Caco-2 (cell line): ENCODE data around the gene ECM2. TPM values are rescaled to one million over a fixed set of nuclear protein-coding genes. Genes with fewer than 3 reads are reported as not detected.

Experiments used
- BruUV-seq: library from RNA; stranded (reverse); fragments of 400-500 nt; replicated peaks from 2 replicates; lab custom pipeline; 2021; lab: Mats Ljungman, UMichigan
- CTCF ChIA-PET: fragments of 300-600 bp; sonication (Branson Sonifier 250); formaldehyde crosslinking; loops from one replicate; lab custom pipeline; 2022; ENCODE audit warnings: antibody characterized with exemption; lab: Charles Lee
- POLR2A ChIA-PET: fragments of 300-600 bp; sonication (Branson Sonifier 250); formaldehyde crosslinking; loops from one replicate; lab custom pipeline; 2022; ENCODE audit warnings: antibody characterized with exemption; lab: Charles Lee
- DNase-seq, 2 experiments: peaks; one replicate each; pipeline versions ENCODE4 v3.0.0 to v3.0.0-alpha.2; 2020 to 2022
- H3K27me3 ChIP-seq: replicated peaks from 2 replicates; pipeline ENCODE4 v1.6.0; 2011; ENCODE audit warnings: low read length; ENCODE audit not compliant: control insufficient read depth, insufficient read depth
- H3K36me3 ChIP-seq: 2 replicates; pipeline ENCODE4 v1.5.1; 2011; ENCODE audit warnings: low read length; ENCODE audit not compliant: control insufficient read depth, insufficient read depth
- H3K4me1 ChIP-seq: fragments of 250-450 bp; sonication (Bioruptor Pico); 2 replicates; pipeline ENCODE4 v1.5.1; 2020; ENCODE audit warnings: mild to moderate bottlenecking
- H3K4me3 ChIP-seq: 2 replicates; pipeline ENCODE4 v1.5.1; 2011; ENCODE audit warnings: low read depth, mild to moderate bottlenecking, control low read depth, low read length
- H3K9me3 ChIP-seq: fragments of 250-450 bp; sonication (Bioruptor Pico); 2 replicates; pipeline ENCODE4 v1.5.1; 2020; ENCODE audit warnings: mild to moderate bottlenecking, moderate library complexity
- H3K27ac Mint-ChIP-seq: one replicate; pipeline ENCODE4 v1.8.0; 2022; ENCODE audit warnings: mixed read lengths; ENCODE audit not compliant: unreplicated experiment
- H3K27me3 Mint-ChIP-seq: one replicate; pipeline ENCODE4 v1.8.0; 2022; ENCODE audit warnings: mixed read lengths; ENCODE audit not compliant: insufficient read depth, unreplicated experiment
- H3K36me3 Mint-ChIP-seq: one replicate; pipeline ENCODE4 v1.8.0; 2022; ENCODE audit warnings: mild to moderate bottlenecking, mixed read lengths; ENCODE audit not compliant: insufficient read depth, unreplicated experiment
- H3K4me1 Mint-ChIP-seq: one replicate; pipeline ENCODE4 v1.8.0; 2022; ENCODE audit warnings: low read depth, mixed read lengths; ENCODE audit not compliant: unreplicated experiment
- H3K4me3 Mint-ChIP-seq: one replicate; pipeline ENCODE4 v1.8.0; 2022; ENCODE audit warnings: mild to moderate bottlenecking, moderate library complexity, mixed read lengths; ENCODE audit not compliant: unreplicated experiment
- H3K9me3 Mint-ChIP-seq: one replicate; pipeline ENCODE4 v1.8.0; 2022; ENCODE audit warnings: mixed read lengths; ENCODE audit not compliant: unreplicated experiment
- intact Hi-C: fragments of 100-400 bp; cut with micrococcal nuclease; formaldehyde crosslinking; loops from one replicate; pipeline ENCODE4 v1.10.0; 2022; ENCODE audit not compliant: unreplicated experiment
- total RNA-seq: library from RNA; stranded (reverse); gene quantifications from 2 replicates; pipeline ENCODE4 v1.2.3, GENCODE V29; 2022
- TF ChIP-seq, protein P1 (sequence below), 2 experiments: fragments of 200-600 bp in 1 of 2; IDR thresholded peaks; 1 replicate in 1 of 2; 2 replicates in 1 of 2; pipeline versions ENCODE4 v1.5.1 to v1.8.0; 2011 to 2022; ENCODE audit warnings: antibody characterized with exemption in 1 of 2, control low read depth in 1 of 2, inconsistent platforms in 1 of 2, low read depth in 1 of 2, low read length in 1 of 2, mild to moderate bottlenecking in 1 of 2, moderate library complexity in 1 of 2; ENCODE audit not compliant: insufficient read depth in 1 of 2, severe bottlenecking in 1 of 2, unreplicated experiment in 1 of 2

The ECM2 gene
- total RNA-seq, 1 experiment from 2014 or later, result not detected

DNA sequence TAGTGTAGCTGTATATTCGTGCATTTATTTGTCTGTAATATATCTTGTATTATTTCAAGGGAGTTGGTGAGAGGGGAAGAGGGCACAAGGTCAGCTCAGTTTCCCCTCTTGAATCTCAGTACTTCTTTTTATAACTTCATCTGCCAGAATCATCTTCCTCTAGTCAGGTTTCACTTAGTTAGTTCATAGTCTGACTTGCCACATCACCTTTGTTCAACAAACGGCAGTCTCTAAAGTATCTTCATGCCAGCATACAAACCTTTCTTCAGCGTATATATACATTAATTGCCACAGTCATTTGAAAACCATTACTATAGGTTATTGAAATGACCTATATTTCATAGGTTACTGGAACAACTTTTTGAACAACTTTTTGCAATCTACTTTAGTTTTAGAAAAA is 1.6 kb downstream of the ECM2 start:
- TF ChIP-seq, protein P1, sequence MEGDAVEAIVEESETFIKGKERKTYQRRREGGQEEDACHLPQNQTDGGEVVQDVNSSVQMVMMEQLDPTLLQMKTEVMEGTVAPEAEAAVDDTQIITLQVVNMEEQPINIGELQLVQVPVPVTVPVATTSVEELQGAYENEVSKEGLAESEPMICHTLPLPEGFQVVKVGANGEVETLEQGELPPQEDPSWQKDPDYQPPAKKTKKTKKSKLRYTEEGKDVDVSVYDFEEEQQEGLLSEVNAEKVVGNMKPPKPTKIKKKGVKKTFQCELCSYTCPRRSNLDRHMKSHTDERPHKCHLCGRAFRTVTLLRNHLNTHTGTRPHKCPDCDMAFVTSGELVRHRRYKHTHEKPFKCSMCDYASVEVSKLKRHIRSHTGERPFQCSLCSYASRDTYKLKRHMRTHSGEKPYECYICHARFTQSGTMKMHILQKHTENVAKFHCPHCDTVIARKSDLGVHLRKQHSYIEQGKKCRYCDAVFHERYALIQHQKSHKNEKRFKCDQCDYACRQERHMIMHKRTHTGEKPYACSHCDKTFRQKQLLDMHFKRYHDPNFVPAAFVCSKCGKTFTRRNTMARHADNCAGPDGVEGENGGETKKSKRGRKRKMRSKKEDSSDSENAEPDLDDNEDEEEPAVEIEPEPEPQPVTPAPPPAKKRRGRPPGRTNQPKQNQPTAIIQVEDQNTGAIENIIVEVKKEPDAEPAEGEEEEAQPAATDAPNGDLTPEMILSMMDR (IDR thresholded peaks at IDR 0.05; ENCODE audit: insufficient read depth in 1 of 2, low read depth in 1 of 2, low read length in 1 of 2, severe bottlenecking in 1 of 2, unreplicated experiment in 1 of 2), result no peak
- H3K27me3 ChIP-seq, result no peaks in the 10 kb centered on the region
- no peaks in the 10 kb centered on the region for H3K9me3 ChIP-seq
- no TSS peak for BruUV-seq
- Mint-ChIP-seq H3K27ac (no peak overlapping the region), H3K4me1 (no peaks in the 10 kb centered on the region), H3K36me3 (no peaks in the 10 kb centered on the region), H3K27me3 (no peaks in the 10 kb centered on the region), H3K9me3 (no peaks in the 10 kb centered on the region), H3K4me3 (no peak overlapping the region)
- H3K4me3 ChIP-seq, result no peak overlapping the region
- POLR2A ChIA-PET, result no interaction called here
- intact Hi-C loops, result no loop called here
- CTCF ChIA-PET, result no interaction called here
- DNase-seq, result no peak
- H3K36me3 ChIP-seq, result no peaks in the 10 kb centered on the region
- H3K4me1 ChIP-seq, result no peaks in the 10 kb centered on the region

DNA sequence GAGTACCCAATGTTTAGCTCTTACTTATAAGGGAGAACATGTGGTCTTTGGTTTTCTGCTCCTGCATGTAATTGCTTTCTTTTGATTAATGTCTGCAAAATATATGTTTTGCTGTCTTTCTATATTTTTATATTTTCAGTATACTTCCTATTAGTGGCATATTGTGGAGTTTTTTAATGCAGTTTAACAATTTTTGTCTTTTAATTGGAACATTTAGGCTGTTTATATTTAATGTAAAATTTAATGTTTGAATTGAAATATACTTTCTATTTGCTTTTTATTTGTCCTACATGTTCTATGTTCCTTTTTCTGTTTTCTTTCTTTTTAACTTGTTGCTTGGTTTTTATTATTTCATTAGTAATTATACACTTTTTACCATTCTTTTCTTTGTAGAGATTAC is 4.9 kb downstream of the ECM2 start:
- BruUV-seq, result no TSS peak
- Histone ChIP-seq H3K4me3 (no peak overlapping the region), H3K4me1 (no peaks in the 10 kb centered on the region), H3K27me3 (no peaks in the 10 kb centered on the region), H3K36me3 (no peaks in the 10 kb centered on the region), H3K9me3 (no peaks in the 10 kb centered on the region)
- no peak for DNase-seq
- H3K27me3 Mint-ChIP-seq, result no peaks in the 10 kb centered on the region
- H3K9me3 Mint-ChIP-seq, result no peaks in the 10 kb centered on the region
- POLR2A ChIA-PET, result no interaction called here
- TF ChIP-seq, protein P1 (IDR thresholded peaks at IDR 0.05; ENCODE audit: insufficient read depth in 1 of 2, low read depth in 1 of 2, low read length in 1 of 2, severe bottlenecking in 1 of 2, unreplicated experiment in 1 of 2), result no peak
- H3K27ac Mint-ChIP-seq, result no peak overlapping the region
- H3K4me1 Mint-ChIP-seq, result no peaks in the 10 kb centered on the region
- H3K4me3 Mint-ChIP-seq, result no peak overlapping the region
- H3K36me3 Mint-ChIP-seq, result no peaks in the 10 kb centered on the region
- CTCF ChIA-PET, result no interaction called here
- intact Hi-C loops, result no loop called here

DNA sequence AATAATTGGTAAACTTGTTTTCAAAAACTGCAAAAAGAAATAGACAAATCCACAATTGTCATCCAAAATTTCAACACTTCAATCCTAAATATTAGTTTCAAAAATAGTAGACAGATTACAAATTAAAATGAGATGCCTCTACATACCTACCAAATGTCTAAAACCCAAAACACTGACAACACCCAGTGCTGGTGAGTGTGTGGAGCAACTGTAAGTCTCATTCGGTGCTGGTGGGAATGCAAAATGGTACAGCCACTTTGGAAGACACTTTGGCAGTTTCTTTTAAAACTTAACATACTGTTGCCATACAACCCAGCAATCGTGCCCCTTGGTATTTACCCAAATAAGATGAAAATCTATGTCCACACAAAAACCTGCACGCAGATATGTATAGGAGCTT is 6.7 kb downstream of the ECM2 start:
- Mint-ChIP-seq H3K27ac (no peak overlapping the region), H3K36me3 (no peaks in the 10 kb centered on the region), H3K4me3 (no peak overlapping the region), H3K27me3 (no peaks in the 10 kb centered on the region), H3K9me3 (no peaks in the 10 kb centered on the region), H3K4me1 (no peaks in the 10 kb centered on the region)
- ChIA-PET CTCF (no interaction called here), POLR2A (no interaction called here)
- no peaks in the 10 kb centered on the region for H3K27me3 ChIP-seq
- no TSS peak for BruUV-seq
- no peaks in the 10 kb centered on the region for H3K4me1 ChIP-seq
- intact Hi-C loops, result no loop called here
- no peak for DNase-seq
- no peaks in the 10 kb centered on the region for H3K36me3 ChIP-seq
- H3K9me3 ChIP-seq, result no peaks in the 10 kb centered on the region
- H3K4me3 ChIP-seq, result no peak overlapping the region
- TF ChIP-seq, protein P1 (IDR thresholded peaks at IDR 0.05; ENCODE audit: insufficient read depth in 1 of 2, low read depth in 1 of 2, low read length in 1 of 2, severe bottlenecking in 1 of 2, unreplicated experiment in 1 of 2), result no peak
